PFSK-1 (cell line): Measurements from ENCODE around the gene FTL.
A peak's percentile ranks its signal among the peaks of the same experiment; 100 is the strongest.

Experiments
- FOXP2 ChIP-seq: optimal IDR thresholded peaks from 2 replicates; pipeline ENCODE3; 2011; ENCODE audit warnings: borderline replicate concordance, control low read depth, inconsistent platforms; ENCODE audit not compliant: insufficient read depth; ENCODE audit errors: extremely low read length, extremely low read depth
- POLR2AphosphoS5 ChIP-seq: IDR thresholded peaks from 2 replicates; pipeline ENCODE4 v1.6.1; 2012; ENCODE audit warnings: low read depth, mild to moderate bottlenecking, control low read depth, low read length, moderate library complexity
- SIN3A ChIP-seq: IDR thresholded peaks from 2 replicates; pipeline ENCODE4 v1.6.1; 2012; ENCODE audit warnings: mild to moderate bottlenecking, low read length, moderate library complexity, borderline replicate concordance; ENCODE audit not compliant: insufficient read depth
- TAF1 ChIP-seq: IDR thresholded peaks from 2 replicates; pipeline ENCODE4 v1.6.1; 2012; ENCODE audit warnings: low read length, control low read depth, borderline replicate concordance; ENCODE audit not compliant: insufficient read depth
- TF ChIP-seq, protein P1 (sequence below), 2 experiments: IDR thresholded peaks; 2 replicates each; pipeline versions ENCODE4 v1.6.1 to v1.8.0; 2011 to 2012; ENCODE audit warnings: low read depth in 2 of 2, low read length in 2 of 2, control low read depth in 1 of 2, inconsistent platforms in 1 of 2, mild to moderate bottlenecking in 1 of 2, moderate library complexity in 1 of 2; ENCODE audit not compliant: insufficient read depth in 1 of 2

The FTL gene

DNA sequence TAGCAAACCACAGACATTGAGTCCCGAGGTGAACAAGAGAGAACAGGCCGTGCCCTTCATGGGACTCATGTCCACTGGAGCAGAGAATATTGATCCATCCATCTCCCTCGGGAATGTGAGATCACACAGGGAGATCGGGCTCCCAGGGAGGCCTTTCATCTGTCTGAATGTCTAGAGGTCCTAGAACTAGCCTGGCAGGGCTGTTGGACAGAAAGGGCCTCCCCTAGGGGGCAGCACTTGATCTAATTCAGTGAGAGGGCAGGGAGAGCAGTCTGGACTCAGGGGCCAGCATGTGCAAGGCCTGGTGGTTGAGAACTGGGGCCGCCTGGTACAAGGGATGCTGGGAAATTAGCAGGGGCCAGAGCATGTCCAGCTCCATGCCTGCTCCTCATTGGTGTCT lies 32.9 kb downstream of the FTL start:
- TF ChIP-seq, protein P1, sequence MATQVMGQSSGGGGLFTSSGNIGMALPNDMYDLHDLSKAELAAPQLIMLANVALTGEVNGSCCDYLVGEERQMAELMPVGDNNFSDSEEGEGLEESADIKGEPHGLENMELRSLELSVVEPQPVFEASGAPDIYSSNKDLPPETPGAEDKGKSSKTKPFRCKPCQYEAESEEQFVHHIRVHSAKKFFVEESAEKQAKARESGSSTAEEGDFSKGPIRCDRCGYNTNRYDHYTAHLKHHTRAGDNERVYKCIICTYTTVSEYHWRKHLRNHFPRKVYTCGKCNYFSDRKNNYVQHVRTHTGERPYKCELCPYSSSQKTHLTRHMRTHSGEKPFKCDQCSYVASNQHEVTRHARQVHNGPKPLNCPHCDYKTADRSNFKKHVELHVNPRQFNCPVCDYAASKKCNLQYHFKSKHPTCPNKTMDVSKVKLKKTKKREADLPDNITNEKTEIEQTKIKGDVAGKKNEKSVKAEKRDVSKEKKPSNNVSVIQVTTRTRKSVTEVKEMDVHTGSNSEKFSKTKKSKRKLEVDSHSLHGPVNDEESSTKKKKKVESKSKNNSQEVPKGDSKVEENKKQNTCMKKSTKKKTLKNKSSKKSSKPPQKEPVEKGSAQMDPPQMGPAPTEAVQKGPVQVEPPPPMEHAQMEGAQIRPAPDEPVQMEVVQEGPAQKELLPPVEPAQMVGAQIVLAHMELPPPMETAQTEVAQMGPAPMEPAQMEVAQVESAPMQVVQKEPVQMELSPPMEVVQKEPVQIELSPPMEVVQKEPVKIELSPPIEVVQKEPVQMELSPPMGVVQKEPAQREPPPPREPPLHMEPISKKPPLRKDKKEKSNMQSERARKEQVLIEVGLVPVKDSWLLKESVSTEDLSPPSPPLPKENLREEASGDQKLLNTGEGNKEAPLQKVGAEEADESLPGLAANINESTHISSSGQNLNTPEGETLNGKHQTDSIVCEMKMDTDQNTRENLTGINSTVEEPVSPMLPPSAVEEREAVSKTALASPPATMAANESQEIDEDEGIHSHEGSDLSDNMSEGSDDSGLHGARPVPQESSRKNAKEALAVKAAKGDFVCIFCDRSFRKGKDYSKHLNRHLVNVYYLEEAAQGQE (IDR thresholded peaks at IDR 0.05; ENCODE audit: insufficient read depth in 1 of 2, low read depth in 2 of 2, low read length in 2 of 2): no peak
- TF ChIP-seq TAF1 (no peak), FOXP2 (no peak), POLR2AphosphoS5 (no peak; the same call in 1 of the 2 replicates), SIN3A (no peak)

DNA sequence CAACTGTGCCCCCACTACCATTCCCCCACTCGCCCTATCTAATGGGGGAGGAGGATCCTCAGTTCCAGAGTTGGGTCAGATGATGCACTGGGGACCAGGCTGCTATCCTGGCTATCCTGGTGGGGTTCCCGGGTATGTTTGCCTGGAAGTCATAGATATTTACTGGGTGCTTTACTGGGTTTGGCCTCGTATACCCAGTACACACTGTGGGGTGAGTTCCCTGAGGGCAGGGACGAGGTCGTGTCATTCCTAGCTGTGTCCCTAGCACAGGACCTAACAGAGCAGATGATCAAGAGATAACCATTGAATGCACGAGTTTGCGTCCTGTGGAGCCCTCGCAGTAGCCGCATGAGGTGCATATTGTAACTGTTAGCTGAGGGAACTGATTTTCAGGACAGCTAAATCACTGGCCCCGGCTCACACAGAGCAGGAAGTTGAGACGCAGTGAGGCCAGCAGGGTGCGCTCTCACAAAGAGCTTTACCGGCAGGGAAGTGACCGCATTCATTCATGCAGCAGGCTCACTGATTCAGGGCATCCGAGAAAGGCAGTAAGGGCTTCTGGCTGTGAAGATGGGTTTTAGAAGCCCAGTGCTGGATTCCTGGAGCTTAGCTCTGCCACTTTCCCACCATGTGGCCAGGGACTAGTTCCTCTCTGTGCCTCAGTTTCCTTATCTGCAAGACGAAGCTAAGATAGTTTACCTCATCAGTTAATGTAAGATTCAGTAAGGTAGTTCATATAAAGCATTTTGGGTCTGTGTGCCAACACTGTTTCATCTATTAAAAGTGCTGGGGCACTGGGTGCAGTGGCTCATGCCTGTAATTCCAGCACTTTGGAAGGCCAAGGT lies 34.6 kb downstream of the FTL start:
- TF ChIP-seq FOXP2: peak; percentile 50
- no peak for TF ChIP-seq POLR2AphosphoS5
- TF ChIP-seq SIN3A: no peak
- TF ChIP-seq TAF1: no peak
- TF ChIP-seq, protein P1 (IDR thresholded peaks at IDR 0.05; ENCODE audit: insufficient read depth in 1 of 2, low read depth in 2 of 2, low read length in 2 of 2): no peak

GRCh38 chr19:49004133-49004532 lies 39.0 kb downstream of the FTL start:
- TF ChIP-seq FOXP2 (no peak), SIN3A (no peak), TAF1 (no peak), POLR2AphosphoS5 (no peak)
- TF ChIP-seq, protein P1 (IDR thresholded peaks at IDR 0.05; ENCODE audit: insufficient read depth in 1 of 2, low read depth in 2 of 2, low read length in 2 of 2): no peak

GRCh38 chr19:49004964-49005614 lies 40.0 kb downstream of the FTL start:
- TF ChIP-seq SIN3A (no peak), POLR2AphosphoS5 (no peak), TAF1 (no peak), FOXP2 (no peak)
- TF ChIP-seq, protein P1 (IDR thresholded peaks at IDR 0.05; ENCODE audit: insufficient read depth in 1 of 2, low read depth in 2 of 2, low read length in 2 of 2): no peak
